ENCODE data around the gene CCDC68. TPM values are rescaled to one million over a fixed set of nuclear protein-coding genes. Genes with fewer than 3 reads are reported as not detected.

CCDC68 gene
- total and polyA plus RNA-seq, 2 of the 13 experiments (the other 11 are each of a cell fraction or from before 2014, with no cell fraction given) = 4.6 to 13.3 TPM

- peak; percentile 45; the same call in 1 of the 2 replicates for TF ChIP-seq ATF2 (CRISPR knock-in tag; IDR thresholded peaks at IDR 0.05)
- TF ChIP-seq PPARG (CRISPR knock-in tag; conservative IDR thresholded peaks at IDR 0.05) = peak; percentile 83
- peak; percentile 75; the same call in 1 of the 2 replicates for TF ChIP-seq HMG20B (CRISPR knock-in tag; conservative IDR thresholded peaks at IDR 0.05)
- peak; percentile 24; the same call in 1 of the 2 replicates for TF ChIP-seq ZBTB7A (CRISPR knock-in tag; IDR thresholded peaks at IDR 0.05)
- TF ChIP-seq SIX1 (CRISPR knock-in tag; IDR thresholded peaks at IDR 0.05; ENCODE audit: borderline replicate concordance) = peak; percentile 78; the same call in 1 of the 2 replicates
- peak; percentile 89 for TF ChIP-seq SIX4 (CRISPR knock-in tag; IDR thresholded peaks at IDR 0.05)
- TF ChIP-seq ZBTB7B (CRISPR knock-in tag; IDR thresholded peaks at IDR 0.05) = peak; percentile 54; the same call in 1 of the 2 replicates
- peak; percentile 95 for TF ChIP-seq TBL1XR1 (IDR thresholded peaks at IDR 0.05; ENCODE audit: borderline replicate concordance, low read length, partially characterized antibody)
- TF ChIP-seq NR2F2 (IDR thresholded peaks at IDR 0.05; ENCODE audit: borderline replicate concordance, low read depth) = peak; percentile 64
- no peak for TF ChIP-seq PTBP1 (IDR thresholded peaks at IDR 0.05; ENCODE audit: low read depth, low read length, poor library complexity, severe bottlenecking)
- TF ChIP-seq ZNF670 (CRISPR knock-in tag; IDR thresholded peaks at IDR 0.05; ENCODE audit: borderline replicate concordance) = no peak
- TF ChIP-seq PBX3 (CRISPR knock-in tag; IDR thresholded peaks at IDR 0.05; ENCODE audit: borderline replicate concordance) = no peak
- TF ChIP-seq TBX2 (CRISPR knock-in tag; IDR thresholded peaks at IDR 0.05; ENCODE audit: borderline replicate concordance) = peak; percentile 84
- peak; percentile 91 for TF ChIP-seq IRF2 (CRISPR knock-in tag; IDR thresholded peaks at IDR 0.05)
- peak; percentile 99 for TF ChIP-seq FOXA3 (CRISPR knock-in tag; IDR thresholded peaks at IDR 0.05)
- TF ChIP-seq FOXK2 (IDR thresholded peaks at IDR 0.05) = peak; percentile 64; the same call in 1 of the 2 replicates
- peak; percentile 73; the same call in 1 of the 2 replicates for TF ChIP-seq KDM6A (CRISPR knock-in tag; IDR thresholded peaks at IDR 0.05; ENCODE audit: low read depth)
- TF ChIP-seq REPIN1 (CRISPR knock-in tag; IDR thresholded peaks at IDR 0.05; ENCODE audit: borderline replicate concordance, low read depth) = no peak; the same call in 1 of the 2 replicates
These were observed 10.9 kb downstream of the CCDC68 start (continued) for GRCh38 chr18:54948350-54948837.

Data from HepG2 (cell line).